ENCODE results near the gene TAF11.
"Not testable (repeated sequence)": the region's sequence is repeated elsewhere in the genome, so short reads cannot be mapped to it uniquely, and the experiment has no call there.

The TAF11 gene

GRCh38 chr6:34887753-34888513, at the start of gene TAF11:
TSS of gene TAF11 (minus strand) at chr6:34888042. CDS start at chr6:34887957, 85 bp downstream.
- peak; percentile 85 to 88 for DNase-seq (ENCODE audit: low read depth in 2 of 2)

- no peak for DNase-seq (ENCODE audit: low read depth in 2 of 2)
These were observed 46.7 kb upstream of the TAF11 start for GRCh38 chr6:34934516-34934915.

GRCh38 chr6:34932202-34932601, 44.4 kb upstream of the TAF11 start:
- DNase-seq (ENCODE audit: low read depth in 2 of 2): not testable (repeated sequence)

- DNase-seq (ENCODE audit: low read depth in 2 of 2): no peak
These were observed 42.4 kb upstream of the TAF11 start for GRCh38 chr6:34930221-34930620.

- DNase-seq (ENCODE audit: low read depth in 2 of 2): no peak
These were observed 41.6 kb upstream of the TAF11 start for GRCh38 chr6:34929241-34929978.

DNA sequence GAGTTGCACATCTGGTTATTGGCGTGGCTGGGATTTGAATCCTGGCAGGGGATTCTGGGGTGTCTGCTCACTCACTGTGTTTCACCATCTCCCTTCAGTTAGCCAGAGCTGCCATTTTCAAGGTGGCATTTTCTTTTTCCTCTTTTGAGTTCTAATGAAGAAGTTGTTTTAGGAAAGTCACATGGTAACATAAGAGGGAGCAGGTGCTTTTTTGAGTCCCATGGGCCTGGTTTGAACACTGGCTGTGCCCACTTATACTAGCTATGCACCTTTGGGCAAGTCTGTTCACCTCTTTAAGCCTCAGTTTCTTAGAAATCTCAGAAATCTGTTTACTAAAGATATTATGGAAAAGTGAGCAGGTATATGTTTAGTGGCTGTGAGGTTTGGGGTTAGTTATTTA, 40.9 kb upstream of the TAF11 start:
- DNase-seq (ENCODE audit: low read depth in 2 of 2): no peak

GRCh38 chr6:34928220-34928619, 40.4 kb upstream of the TAF11 start:
- no peak for DNase-seq (ENCODE audit: low read depth in 2 of 2)

GRCh38 chr6:34926655-34927054, 38.8 kb upstream of the TAF11 start:
- DNase-seq (ENCODE audit: low read depth in 2 of 2): no peak

GRCh38 chr6:34924831-34925625, 37.2 kb upstream of the TAF11 start:
- DNase-seq (ENCODE audit: low read depth in 2 of 2): no peak

DNA sequence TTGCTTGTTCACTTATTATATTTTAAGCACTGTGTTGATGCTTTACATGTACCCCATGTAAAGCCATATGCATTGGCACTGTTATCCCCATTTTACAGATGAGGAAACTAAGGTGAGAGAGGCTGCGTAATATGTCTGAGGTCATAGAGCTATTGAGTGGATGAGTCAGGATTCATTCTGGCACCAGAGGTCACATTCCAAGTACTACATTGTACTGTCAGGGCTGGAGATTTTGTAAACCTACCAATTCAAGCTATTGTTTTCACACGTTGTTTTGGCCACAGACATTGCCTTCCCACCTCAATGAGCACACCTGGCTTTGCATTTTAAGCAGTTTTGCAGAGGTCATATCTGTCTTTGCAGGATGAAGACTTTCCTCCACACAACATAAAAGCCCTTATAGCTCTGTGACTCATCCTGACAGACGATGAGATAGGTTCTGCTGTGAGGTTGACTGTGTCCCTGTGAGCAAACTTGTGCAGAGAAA, 34.4 kb upstream of the TAF11 start:
- DNase-seq (ENCODE audit: low read depth in 2 of 2): no peak

- no peak for DNase-seq (ENCODE audit: low read depth in 2 of 2)
These were observed 32.3 kb upstream of the TAF11 start for GRCh38 chr6:34920097-34920496.

DNA sequence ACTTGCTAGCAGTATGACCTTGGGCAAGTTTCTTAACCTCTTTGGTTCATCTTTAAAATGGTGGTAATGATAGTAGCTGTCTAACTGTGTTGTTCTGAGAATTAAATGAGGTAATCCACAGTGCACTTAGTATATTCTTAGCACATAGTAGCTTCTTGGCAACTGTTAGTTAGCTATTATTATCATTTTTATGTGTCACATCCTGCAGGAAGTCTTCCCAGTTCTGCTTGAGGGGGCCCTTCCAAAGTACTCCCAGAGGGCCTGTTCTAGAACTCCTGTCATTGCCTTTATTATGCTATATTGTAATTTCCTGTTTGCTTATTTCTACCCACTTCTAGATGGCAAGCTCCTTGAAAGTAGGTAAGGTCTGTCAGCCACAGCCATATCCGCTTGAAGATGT, 31.8 kb upstream of the TAF11 start:
- no peak for DNase-seq (ENCODE audit: low read depth in 2 of 2)

GRCh38 chr6:34917626-34918285, 29.9 kb upstream of the TAF11 start:
- no peak for DNase-seq (ENCODE audit: low read depth in 2 of 2)

DNA sequence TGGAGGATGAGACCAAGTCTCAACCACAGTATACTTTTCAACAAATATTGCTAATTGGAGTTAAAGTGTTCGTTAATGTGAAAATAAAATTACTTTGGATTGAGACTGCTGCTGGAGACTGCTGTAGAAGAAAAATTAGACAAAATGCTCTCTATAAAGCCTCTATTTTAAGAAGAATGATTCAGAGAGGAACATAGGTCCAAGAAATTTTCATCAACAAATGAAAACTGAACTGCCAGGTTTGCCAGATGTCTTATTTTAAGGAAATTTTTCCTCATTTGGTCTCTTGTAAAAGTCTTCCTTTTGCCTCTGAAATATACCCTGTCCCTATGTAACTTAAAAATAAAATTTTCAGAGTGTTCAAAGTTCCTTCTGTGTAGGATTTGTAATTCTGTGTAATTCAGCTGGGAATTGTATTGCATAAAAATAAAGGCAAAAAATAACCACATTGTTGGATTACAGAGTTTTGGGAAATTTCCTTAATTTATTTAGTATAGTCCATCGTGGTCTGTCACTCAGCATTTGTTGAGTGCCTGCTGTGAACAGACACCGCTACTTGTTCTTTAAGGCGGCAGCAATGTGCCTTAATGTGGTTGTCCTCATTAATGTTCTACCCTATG, 28.6 kb upstream of the TAF11 start:
- no peak for DNase-seq (ENCODE audit: low read depth in 2 of 2)

GRCh38 chr6:34914358-34914757, 26.5 kb upstream of the TAF11 start:
- DNase-seq (ENCODE audit: low read depth in 2 of 2): no peak

DNA sequence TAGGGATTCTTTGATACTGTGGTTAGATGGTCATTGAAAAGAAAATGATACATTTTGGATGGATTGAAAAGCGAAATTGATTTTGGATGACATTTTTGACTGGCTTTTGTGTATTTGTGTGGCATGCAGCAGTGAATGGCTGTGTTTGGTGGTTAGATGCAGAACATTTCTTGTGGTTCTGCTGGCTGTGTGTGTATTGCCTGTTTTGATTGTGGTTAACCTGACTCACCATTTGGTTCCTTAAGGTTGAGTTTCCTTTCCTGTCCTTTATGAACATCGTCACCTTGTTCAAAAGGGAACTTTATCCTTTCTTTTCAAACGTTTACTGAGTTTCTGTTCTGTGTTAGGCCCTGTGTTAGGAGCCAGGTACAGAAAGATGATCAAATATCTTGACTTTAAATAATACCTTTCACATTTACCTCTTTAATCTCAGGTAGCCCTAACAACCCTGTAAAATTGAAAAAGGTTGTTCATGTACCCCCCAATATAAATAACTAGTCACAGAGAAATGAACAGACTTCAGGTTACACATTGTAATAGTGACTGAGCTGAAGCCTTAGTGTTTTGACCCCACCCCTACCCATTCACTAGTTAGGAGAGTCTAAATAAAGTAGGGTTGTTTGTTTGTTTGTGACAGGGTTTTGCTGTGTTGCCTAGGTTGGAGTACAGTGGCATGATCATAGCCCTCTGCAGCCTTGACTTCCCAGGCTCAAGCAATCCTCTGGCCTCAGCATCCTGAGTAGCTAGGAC, 25.0 kb upstream of the TAF11 start:
- peak in 1 of 2 donors; percentile 11 for DNase-seq (ENCODE audit: low read depth in 2 of 2)

DNA sequence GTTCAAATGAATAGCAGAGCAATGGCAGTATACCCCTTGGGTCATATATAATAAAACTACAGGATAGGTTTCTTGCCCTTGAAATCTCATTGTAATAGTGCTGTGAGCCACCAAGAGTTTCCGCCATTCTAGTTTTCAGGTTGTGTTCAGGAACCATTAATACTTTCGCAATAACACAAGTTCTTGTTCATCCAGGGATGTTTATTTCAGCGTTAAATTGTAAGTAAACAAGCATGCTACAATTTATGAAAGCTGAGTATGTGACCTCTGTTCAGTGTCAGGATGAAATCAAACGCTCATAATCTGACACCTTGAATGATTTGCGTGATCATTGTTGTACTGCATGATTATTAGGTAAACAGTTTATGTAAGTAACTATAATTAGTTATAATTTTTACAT, 24.0 kb upstream of the TAF11 start:
- no peak for DNase-seq (ENCODE audit: low read depth in 2 of 2)

- DNase-seq (ENCODE audit: low read depth in 2 of 2): no peak
These were observed 21.6 kb upstream of the TAF11 start for GRCh38 chr6:34909320-34909883.

- DNase-seq (ENCODE audit: low read depth in 2 of 2): no peak
These were observed 20.4 kb upstream of the TAF11 start for GRCh38 chr6:34908194-34908593.

DNA sequence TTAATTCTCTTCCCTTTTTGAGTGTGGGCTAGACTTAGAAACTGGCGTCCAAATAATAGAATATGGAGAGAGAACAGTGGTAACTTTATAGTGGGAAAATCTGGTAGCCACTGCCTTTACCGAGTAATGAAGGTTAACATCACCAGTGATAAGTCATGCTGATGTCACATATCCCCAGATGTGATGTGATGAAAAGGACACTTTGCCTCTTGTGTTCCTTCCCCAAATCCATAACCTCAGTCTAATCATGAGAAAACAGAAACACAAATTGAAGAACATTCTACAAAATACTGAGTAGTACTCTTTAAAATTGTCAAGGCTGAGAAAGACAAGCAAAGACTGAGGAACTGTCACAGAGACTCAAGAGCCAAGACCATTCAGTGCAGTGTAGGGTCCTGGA, 19.0 kb upstream of the TAF11 start:
- no peak for DNase-seq (ENCODE audit: low read depth in 2 of 2)
